CD4-positive, alpha-beta T cell (primary cell): ENCODE measurements around the gene TESMIN. TPM values are rescaled to one million over a fixed set of nuclear protein-coding genes. Genes with fewer than 3 reads are reported as not detected.

Experiments used
- ATAC-seq: fragments of 200-7000 bp; cut with Tn5 transposase; one replicate; pipeline ENCODE4 v1.10.0; 2022; ENCODE audit warnings: mild to moderate bottlenecking; ENCODE audit not compliant: poor library complexity
- CTCF ChIA-PET: fragments of 350-600 bp; sonication (Branson Sonifier 250); formaldehyde crosslinking; loops from one replicate; lab custom pipeline; 2021; ENCODE audit warnings: antibody characterized with exemption, inconsistent platforms; lab: Charles Lee
- POLR2A ChIA-PET: fragments of 350-600 bp; sonication (Branson Sonifier 250); formaldehyde crosslinking; loops from one replicate; lab custom pipeline; 2021; ENCODE audit warnings: antibody characterized with exemption, inconsistent platforms; lab: Charles Lee
- DNase-seq, 14 experiments: peaks; one replicate each; pipeline ENCODE4 v3.0.0-alpha.2; 2013 to 2020; ENCODE audit warnings: mixed read lengths in 2 of 14
- H3K27ac ChIP-seq, 2 donors: one replicate each; pipeline versions ENCODE4 v1.5.1 to v1.7.0; 2013; ENCODE audit warnings: low read length in 2 of 2, low read depth in 1 of 2, mild to moderate bottlenecking in 1 of 2
- H3K27me3 ChIP-seq, 2 experiments: 1 replicate in 1 of 2; 2 replicates in 1 of 2; pipeline versions ENCODE4 v1.6.1 to v1.7.0; 2013; ENCODE audit warnings: low read length in 2 of 2, control low read depth in 1 of 2, mild to moderate bottlenecking in 1 of 2, moderate library complexity in 1 of 2; ENCODE audit not compliant: insufficient read depth in 2 of 2, control insufficient read depth in 1 of 2
- H3K36me3 ChIP-seq: one replicate; pipeline ENCODE4 v1.6.1; 2013; ENCODE audit warnings: low read length, control low read depth; ENCODE audit not compliant: insufficient read depth
- H3K4me1 ChIP-seq: one replicate; pipeline ENCODE4 v1.6.1; 2013; ENCODE audit warnings: low read length, control low read depth; ENCODE audit not compliant: insufficient read depth
- H3K4me3 ChIP-seq: one replicate; pipeline ENCODE4 v1.5.1; 2013; ENCODE audit warnings: mild to moderate bottlenecking, low read length, moderate library complexity
- H3K9me3 ChIP-seq, 2 experiments: 1 replicate in 1 of 2; 2 replicates in 1 of 2; pipeline versions ENCODE4 v1.6.1 to v1.7.0; 2013; ENCODE audit warnings: low read length in 2 of 2, mild to moderate bottlenecking in 2 of 2, control low read depth in 1 of 2, moderate library complexity in 1 of 2; ENCODE audit not compliant: control insufficient read depth in 1 of 2, insufficient read depth in 1 of 2
- H3K27ac Mint-ChIP-seq: one replicate; pipeline ENCODE4 v1.8.0; 2020; ENCODE audit warnings: mixed read lengths
- H3K27me3 Mint-ChIP-seq: one replicate; pipeline ENCODE4 v1.8.0; 2021; ENCODE audit warnings: mixed read lengths
- H3K36me3 Mint-ChIP-seq: one replicate; pipeline ENCODE4 v1.8.0; 2021; ENCODE audit warnings: low read depth, mixed read lengths
- H3K4me1 Mint-ChIP-seq: one replicate; pipeline ENCODE4 v1.8.0; 2021; ENCODE audit warnings: low read depth, mixed read lengths
- H3K4me3 Mint-ChIP-seq: one replicate; pipeline ENCODE4 v1.8.0; 2020; ENCODE audit warnings: mild to moderate bottlenecking, mixed read lengths
- H3K9me3 Mint-ChIP-seq: one replicate; pipeline ENCODE4 v1.8.0; 2020; ENCODE audit warnings: mixed read lengths
- intact Hi-C, 2 experiments: fragments of 100-400 bp; cut with DNase I in 1 of 2; cut with micrococcal nuclease in 1 of 2; formaldehyde crosslinking; loops; one replicate each; pipeline versions ENCODE4 v1.15.1 to v1.9.0; 2023 to 2025; cut with DNase I, micrococcal nuclease
- total RNA-seq, 174 experiments: library from RNA in 2 of 174; stranded (reverse) in 2 of 174; gene quantifications; one replicate each; pipeline ENCODE4 v1.2.3 and lab custom pipeline; 2021 to 2026
- TF ChIP-seq, protein P1 (sequence below): fragments of 200-600 bp; IDR thresholded peaks from one replicate; pipeline ENCODE4 v1.8.0; 2022; ENCODE audit warnings: antibody characterized with exemption, mild to moderate bottlenecking

Gene TESMIN
- total RNA-seq, 2 experiments from 2014 or later: 3.7 to 4.3 TPM

GRCh38 chr11:68750195-68751003 is 921 bp downstream of the TESMIN start:
- intact Hi-C loops: loop anchor here (2.0 to 10.0 kb wide), 5 partner anchors 92 to 924 kb away; partner anchors contain the start of genes CHKA (in 1 of the 2), CPT1A (in 1 of the 2), LTO1 (in 1 of the 2) and TPCN2 (in 1 of the 2)
- peaks cover 18% of the 10 kb centered on the region for H3K4me1 ChIP-seq
- Mint-ChIP-seq H3K27ac (peak overlapping the region; percentile 58), H3K4me1 (peaks cover 11% of the 10 kb centered on the region), H3K36me3 (peaks cover 15% of the 10 kb centered on the region), H3K4me3 (peak overlapping the region; percentile 84), H3K9me3 (no peaks in the 10 kb centered on the region), H3K27me3 (no peaks in the 10 kb centered on the region)
- ChIA-PET POLR2A (interaction anchor here (2.0 kb wide), 1 partner anchor 93 kb away, joined by 8 read pairs; no protein-coding TSS in a partner anchor), CTCF (interaction anchor here (0.8 to 1.6 kb wide), 2 partner anchors 92 to 94 kb away, joined by 3 to 4 read pairs; partner anchors contain the start of gene CPT1A)
- H3K9me3 ChIP-seq: no peaks in the 10 kb centered on the region
- DNase-seq: peak in 11 of 14 experiments; percentile 11 to 48 (median 20)
- peak overlapping the region; percentile 12 for H3K4me3 ChIP-seq
- TF ChIP-seq, protein P1, sequence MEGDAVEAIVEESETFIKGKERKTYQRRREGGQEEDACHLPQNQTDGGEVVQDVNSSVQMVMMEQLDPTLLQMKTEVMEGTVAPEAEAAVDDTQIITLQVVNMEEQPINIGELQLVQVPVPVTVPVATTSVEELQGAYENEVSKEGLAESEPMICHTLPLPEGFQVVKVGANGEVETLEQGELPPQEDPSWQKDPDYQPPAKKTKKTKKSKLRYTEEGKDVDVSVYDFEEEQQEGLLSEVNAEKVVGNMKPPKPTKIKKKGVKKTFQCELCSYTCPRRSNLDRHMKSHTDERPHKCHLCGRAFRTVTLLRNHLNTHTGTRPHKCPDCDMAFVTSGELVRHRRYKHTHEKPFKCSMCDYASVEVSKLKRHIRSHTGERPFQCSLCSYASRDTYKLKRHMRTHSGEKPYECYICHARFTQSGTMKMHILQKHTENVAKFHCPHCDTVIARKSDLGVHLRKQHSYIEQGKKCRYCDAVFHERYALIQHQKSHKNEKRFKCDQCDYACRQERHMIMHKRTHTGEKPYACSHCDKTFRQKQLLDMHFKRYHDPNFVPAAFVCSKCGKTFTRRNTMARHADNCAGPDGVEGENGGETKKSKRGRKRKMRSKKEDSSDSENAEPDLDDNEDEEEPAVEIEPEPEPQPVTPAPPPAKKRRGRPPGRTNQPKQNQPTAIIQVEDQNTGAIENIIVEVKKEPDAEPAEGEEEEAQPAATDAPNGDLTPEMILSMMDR: no peak
- ATAC-seq: no peak
- H3K27ac ChIP-seq: no peak overlapping the region
- H3K27me3 ChIP-seq: no peaks in the 10 kb centered on the region
- peaks cover 8% of the 10 kb centered on the region for H3K36me3 ChIP-seq

DNA sequence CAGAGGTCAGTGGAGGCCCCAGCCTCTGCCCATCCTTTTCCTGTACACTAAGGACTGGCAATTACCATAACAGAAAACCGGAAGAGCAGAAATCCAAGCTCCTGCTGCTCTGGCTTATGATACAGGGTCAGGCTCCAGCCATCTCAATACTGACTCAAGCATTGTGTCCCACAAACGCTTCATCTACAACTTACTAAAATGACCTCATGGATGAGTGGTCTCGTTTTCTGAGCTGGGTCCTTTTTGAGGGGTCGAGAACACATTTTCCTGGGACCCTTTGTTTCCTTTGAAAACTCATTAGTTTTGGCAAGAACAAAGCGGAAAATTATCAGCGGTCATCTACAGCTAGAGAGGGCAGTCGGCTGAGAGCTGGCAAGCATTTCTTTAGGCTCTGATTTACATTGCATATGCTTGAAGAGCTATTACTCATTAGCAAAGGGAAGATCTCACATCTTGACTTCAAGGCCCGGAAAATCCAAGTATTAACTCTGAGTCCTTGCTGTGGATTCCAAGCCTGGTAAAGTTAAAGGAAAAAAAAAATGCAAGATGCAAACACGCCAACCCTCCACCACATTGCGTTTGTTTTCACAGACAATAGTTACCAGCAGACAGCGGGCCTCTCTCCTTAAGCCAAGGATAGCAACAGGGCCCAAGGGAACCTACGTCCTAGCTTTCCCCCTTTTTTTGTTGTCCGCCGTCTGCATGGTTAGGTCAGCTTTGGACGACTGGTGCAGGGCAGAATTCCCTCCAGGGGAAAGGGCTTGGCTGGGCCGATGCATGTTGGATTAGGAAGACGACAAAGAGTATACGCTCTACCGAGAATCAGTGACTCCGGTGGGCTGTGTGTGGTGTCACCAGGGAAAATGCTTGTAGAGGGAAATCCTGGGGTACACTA is 1.8 kb downstream of the TESMIN start:
- ChIA-PET POLR2A (interaction anchor here (0.9 to 2.0 kb wide), 2 partner anchors 94 to 287 kb away, joined by 4 to 8 read pairs; no protein-coding TSS in a partner anchor), CTCF (interaction anchor here (0.5 to 1.6 kb wide), 3 partner anchors 89 to 95 kb away, joined by 3 to 4 read pairs (median 3); partner anchors contain the start of gene CPT1A)
- ATAC-seq: no peak
- Histone ChIP-seq H3K27ac (peak overlapping the region in 1 of 2 donors; percentile 5), H3K4me1 (peaks cover 18% of the 10 kb centered on the region), H3K4me3 (no peak overlapping the region), H3K36me3 (peaks cover 8% of the 10 kb centered on the region), H3K27me3 (no peaks in the 10 kb centered on the region), H3K9me3 (no peaks in the 10 kb centered on the region)
- H3K4me3 Mint-ChIP-seq: peak overlapping the region; percentile 84
- intact Hi-C loops: loop anchor here (2.0 to 10.0 kb wide), 5 partner anchors 93 to 925 kb away; partner anchors contain the start of genes CHKA (in 1 of the 2), CPT1A (in 1 of the 2), LTO1 (in 1 of the 2) and TPCN2 (in 1 of the 2)
- no peak for DNase-seq
- no peaks in the 10 kb centered on the region for H3K9me3 Mint-ChIP-seq
- H3K36me3 Mint-ChIP-seq: peaks cover 19% of the 10 kb centered on the region
- peaks cover 11% of the 10 kb centered on the region for H3K4me1 Mint-ChIP-seq
- H3K27me3 Mint-ChIP-seq: no peaks in the 10 kb centered on the region
- H3K27ac Mint-ChIP-seq: peak overlapping the region; percentile 58
- TF ChIP-seq, protein P1: no peak

DNA sequence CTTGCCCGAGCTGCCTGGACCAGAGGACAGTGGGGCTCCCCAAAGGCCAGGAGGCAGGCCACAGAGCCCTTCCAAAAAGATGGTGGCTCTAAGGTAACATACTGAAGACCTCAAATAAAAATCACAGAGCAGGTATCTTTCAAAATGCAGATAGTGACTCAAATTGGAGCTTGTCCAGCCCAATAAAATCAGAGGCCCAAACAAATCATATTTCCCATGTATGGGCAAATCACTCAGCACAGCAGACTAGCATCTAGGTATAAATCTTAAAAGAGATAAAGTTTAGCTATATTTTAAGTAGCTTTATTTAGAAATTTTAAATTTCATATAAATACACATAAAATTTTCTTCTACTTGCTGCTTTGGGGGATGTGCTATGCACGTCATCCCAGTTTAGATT is 3.3 kb downstream of the TESMIN start:
- Mint-ChIP-seq H3K4me3 (no peak overlapping the region), H3K9me3 (no peaks in the 10 kb centered on the region), H3K4me1 (peaks cover 11% of the 10 kb centered on the region), H3K27me3 (no peaks in the 10 kb centered on the region), H3K27ac (no peak overlapping the region), H3K36me3 (peaks cover 30% of the 10 kb centered on the region)
- TF ChIP-seq, protein P1: no peak
- no peaks in the 10 kb centered on the region for H3K9me3 ChIP-seq
- no peak overlapping the region for H3K27ac ChIP-seq
- DNase-seq (no peak), ATAC-seq (no peak)
- no peaks in the 10 kb centered on the region for H3K27me3 ChIP-seq
- POLR2A ChIA-PET: no interaction called here
- peaks cover 14% of the 10 kb centered on the region for H3K36me3 ChIP-seq
- no peak overlapping the region for H3K4me3 ChIP-seq
- intact Hi-C loops: no loop called here
- H3K4me1 ChIP-seq: peaks cover 18% of the 10 kb centered on the region
- CTCF ChIA-PET: no interaction called here
